Erythroblast (primary cell): ENCODE measurements around the gene MAPK8.

Experiments used
- DNase-seq, 2 experiments: peaks; one replicate each; lab custom pipeline; 2025; lab: John Stamatoyannopoulos, UW
- GATA1 ChIP-seq: IDR thresholded peaks from 2 replicates; pipeline ENCODE4 v1.6.1; 2011; ENCODE audit warnings: low read depth, mild to moderate bottlenecking, control low read depth, low read length, moderate library complexity
- POLR2A ChIP-seq: IDR thresholded peaks from 2 replicates; pipeline ENCODE4 v1.6.1; 2011; ENCODE audit warnings: mild to moderate bottlenecking, low read length

MAPK8 gene

DNA sequence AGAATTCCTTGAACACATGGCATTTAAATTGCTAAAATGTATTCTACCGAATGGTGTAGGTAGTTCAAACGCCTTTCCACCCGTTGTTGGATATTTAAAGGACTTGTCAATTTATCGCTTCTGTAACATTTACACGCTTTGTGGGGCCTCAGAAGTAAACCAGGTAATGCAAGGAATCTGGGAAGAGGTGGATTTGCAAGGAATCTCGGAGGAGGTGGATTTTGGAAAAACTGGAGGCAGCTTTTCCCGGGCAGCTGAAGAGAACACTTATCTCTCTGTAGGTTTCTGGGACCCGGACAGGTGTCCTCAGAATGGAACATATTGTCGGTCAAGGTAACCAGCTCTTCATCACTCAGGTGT, 592 bp upstream of the MAPK8 start:
- no peak for DNase-seq
- no peak for TF ChIP-seq GATA1
- no peak for TF ChIP-seq POLR2A

DNA sequence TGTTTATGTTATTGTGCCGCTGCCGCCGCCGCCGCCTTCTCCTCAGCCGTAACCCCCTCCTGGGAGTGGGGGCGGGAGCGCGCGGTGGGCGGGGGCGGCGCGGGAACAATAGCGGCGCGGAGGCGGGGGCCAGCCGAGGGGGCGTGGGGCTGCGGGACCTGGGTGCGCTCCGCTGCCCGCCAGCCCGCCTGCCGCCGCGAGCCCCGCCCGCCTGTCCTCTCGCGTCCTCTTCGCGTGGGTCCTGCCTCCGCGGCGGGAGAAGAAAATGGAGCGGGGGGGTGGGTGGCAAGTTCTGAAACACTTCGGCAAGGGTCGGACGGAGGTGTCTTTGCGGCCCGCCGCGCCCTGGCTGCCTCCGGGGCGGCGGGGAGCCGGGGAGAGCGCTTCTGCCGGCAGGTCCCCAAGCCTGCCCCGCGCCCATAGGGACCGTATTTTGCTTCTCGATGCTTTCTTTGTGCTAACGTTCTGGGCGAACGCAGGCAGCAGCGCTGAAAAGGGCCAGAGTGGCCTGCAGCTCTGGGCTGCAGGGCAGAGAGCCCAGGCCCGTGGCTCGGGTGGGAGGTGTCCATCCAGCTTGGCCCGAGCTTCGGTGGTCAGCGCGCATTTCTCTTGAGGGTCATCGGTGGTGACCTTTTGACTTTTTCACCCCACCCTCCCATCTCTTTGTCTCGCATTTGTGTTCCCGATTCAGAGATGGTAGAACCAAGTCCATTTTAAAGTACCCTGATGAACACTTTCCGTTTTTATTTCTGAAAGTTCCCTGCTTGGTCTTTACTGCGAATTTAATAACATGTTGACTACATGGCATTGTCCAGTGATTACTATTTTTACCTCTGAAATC, 613 bp downstream of the MAPK8 start:
- TF ChIP-seq GATA1, result no peak
- TF ChIP-seq POLR2A, result no peak
- DNase-seq, result peak; percentile 81 to 86

DNA sequence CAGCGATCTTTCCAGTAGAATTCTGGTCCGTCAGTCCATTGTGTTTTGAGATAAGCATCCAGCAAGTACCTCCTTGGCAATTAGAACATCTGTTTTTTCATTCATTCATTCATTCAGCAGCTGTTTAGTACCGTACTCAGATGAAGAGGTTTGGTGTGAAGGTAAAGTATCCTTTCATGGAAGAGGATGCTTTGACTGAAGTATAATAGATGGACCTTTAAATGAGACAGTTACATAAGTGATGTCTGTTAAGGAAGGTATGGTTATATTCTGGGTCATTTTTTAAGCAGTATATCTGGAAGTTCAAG, 1.2 kb downstream of the MAPK8 start:
- TF ChIP-seq POLR2A (no peak), GATA1 (no peak)

DNA sequence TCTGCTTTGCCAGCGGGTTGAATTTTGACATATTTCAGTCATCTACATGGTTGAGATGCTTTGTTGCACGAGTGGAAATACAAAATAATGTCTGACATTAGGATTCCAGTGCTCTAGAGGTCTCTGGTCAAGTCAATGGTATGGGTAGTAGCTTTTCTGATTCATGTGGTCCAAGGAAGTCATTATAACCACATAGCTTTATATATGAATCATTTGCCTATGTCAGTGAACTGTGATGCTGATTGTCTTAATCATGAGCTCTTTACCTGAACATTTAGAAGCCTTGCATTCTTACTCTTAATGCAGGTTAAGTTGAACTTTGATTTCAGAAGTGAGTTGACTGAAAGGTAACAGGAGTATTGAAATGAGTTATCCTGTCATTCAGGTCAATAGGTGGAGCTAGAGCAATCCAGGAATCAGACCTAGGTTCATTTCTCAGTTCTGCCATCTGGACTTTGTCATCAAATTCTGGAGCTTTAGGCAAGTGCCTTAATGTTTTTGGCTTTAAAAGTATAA, 3.3 kb downstream of the MAPK8 start:
- TF ChIP-seq POLR2A (no peak), GATA1 (no peak)
- DNase-seq, result peak in 1 of 2 experiments; percentile 24

More for the DNA sequence above, 1.2 kb downstream of the MAPK8 start:
- DNase-seq, result peak; percentile 34 to 46

DNA sequence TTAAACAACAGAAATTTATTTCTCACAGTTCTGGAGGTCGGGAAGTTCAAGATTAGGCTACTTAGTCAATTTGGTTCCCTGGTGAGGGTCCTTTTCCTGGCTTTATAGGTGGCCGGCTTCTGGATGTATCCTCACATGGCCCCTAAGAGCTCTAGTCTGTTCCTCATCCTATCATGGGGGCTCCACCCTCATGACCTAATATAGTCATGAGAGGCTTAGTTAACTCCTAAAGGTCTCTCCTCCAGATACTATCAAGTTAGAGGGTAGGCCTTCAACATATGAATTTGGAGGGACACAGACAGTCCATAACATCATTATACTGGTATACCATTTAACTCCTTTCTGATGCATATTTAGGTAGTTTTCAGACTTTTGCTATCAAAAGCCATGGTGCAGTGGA, 7.6 kb downstream of the MAPK8 start:
- TF ChIP-seq GATA1, result no peak
- no peak for TF ChIP-seq POLR2A
- peak; percentile 33 to 36 for DNase-seq

DNA sequence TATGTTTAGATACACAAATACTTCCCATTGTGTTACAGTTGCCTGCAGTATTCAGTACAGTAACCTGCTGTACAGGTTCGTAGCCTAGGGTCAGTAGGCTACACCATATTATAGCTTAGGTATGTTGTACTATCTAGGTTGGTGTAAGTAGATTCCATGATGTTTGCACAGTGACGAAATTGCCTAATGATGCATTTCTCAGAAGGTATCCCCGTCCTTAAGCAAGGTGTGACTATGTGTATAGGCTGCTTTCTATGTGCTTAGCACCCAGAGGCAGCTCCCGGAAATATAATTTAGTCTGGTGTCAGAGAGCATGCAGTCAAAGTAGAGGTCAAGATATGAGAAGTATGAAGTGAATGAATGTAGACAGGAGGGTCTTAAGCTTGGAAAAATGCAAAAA, 9.8 kb downstream of the MAPK8 start:
- no peak for DNase-seq
- TF ChIP-seq POLR2A (no peak), GATA1 (no peak)

- TF ChIP-seq GATA1 (no peak), POLR2A (no peak)
These were observed 11.0 kb downstream of the MAPK8 start for GRCh38 chr10:48317321-48317990.

GRCh38 chr10:48322017-48322416, 15.5 kb downstream of the MAPK8 start:
- TF ChIP-seq GATA1 (no peak), POLR2A (no peak)
- no peak for DNase-seq

More at GRCh38 chr10:48317321-48317990, 11.0 kb downstream of the MAPK8 start:
- DNase-seq, result no peak

DNA sequence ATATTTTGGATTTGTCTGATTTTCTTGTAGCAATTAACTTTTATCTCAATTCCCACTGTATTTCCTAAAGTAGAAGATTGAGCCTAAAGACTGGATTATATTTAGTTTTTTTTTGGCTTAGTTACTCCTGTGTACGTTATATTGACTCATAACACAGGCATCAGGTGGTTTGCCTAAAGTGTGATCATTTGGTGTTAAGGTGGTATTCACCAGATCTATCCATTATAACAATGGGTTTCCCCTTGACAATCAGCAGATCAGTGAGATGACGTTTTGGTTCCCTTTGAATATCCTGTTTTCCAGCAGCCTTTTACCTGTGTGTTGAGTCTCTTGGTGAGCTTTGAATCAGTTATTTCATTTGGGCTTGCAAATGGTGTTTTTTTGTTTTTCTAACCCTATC, 18.1 kb downstream of the MAPK8 start:
- no peak for TF ChIP-seq POLR2A
- TF ChIP-seq GATA1, result no peak
- DNase-seq, result no peak

DNA sequence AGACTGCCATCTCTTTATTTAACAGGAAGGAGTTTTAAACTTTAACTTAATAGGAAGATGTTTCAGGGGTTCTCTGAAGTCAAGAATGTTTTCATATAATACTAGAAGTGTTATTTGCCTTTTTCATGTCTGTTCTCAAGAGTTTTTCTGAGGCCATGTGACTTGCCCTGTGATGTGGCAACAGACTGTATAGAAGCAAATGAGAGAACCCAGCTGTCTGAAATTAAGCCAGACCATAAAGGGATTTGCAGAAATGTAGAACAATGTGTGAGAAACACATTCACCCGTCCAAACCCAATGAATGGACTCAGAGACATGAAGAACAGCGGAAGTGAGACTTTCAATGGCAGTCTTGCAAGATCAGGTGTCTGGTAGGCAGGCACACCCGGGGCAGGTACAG, 23.8 kb downstream of the MAPK8 start:
- DNase-seq, result no peak
- TF ChIP-seq GATA1 (no peak), POLR2A (no peak)

- peak; percentile 4 to 12 for DNase-seq
- TF ChIP-seq GATA1, result no peak
- no peak for TF ChIP-seq POLR2A
These were observed 25.0 kb downstream of the MAPK8 start for GRCh38 chr10:48331436-48331835.

- TF ChIP-seq GATA1 (no peak), POLR2A (no peak)
- no peak for DNase-seq
These were observed 25.8 kb downstream of the MAPK8 start for GRCh38 chr10:48332166-48332870.

DNA sequence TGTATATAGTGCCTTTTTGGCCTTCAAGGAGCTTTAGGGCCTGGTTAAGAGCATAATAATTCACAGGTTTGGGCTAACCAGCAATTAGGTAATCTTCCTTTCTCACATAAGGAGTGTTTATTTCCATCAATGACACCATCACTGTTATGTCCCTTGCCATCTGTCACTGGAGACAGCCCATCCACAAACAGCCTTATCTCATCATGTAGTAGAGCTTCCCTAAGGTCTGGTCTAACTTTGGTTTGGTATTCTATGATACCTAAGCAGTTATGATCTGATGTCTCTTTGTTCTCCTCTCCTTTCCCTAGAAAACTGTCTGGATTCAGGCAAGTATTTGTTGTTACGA, 26.4 kb downstream of the MAPK8 start:
- no peak for DNase-seq

GRCh38 chr10:48333856-48334255, 27.4 kb downstream of the MAPK8 start:
- no peak for DNase-seq
- TF ChIP-seq POLR2A (no peak), GATA1 (no peak)

More for the DNA sequence above, 26.4 kb downstream of the MAPK8 start:
- TF ChIP-seq POLR2A, result no peak
- no peak for TF ChIP-seq GATA1
